AG04449 (cell line): Measurements from ENCODE around the gene HSD17B3.
"Not testable (repeated sequence)": the region's sequence is repeated elsewhere in the genome, so short reads cannot be mapped to it uniquely, and the experiment has no call there.

Source experiments
- CTCF ChIA-PET: fragments of 350-600 bp; formaldehyde crosslinking; extraction: SDS; loops from one replicate; lab custom pipeline; 2021; ENCODE audit warnings: antibody characterized with exemption; lab: Yijun Ruan, JAX
- POLR2A ChIA-PET: fragments of 400-600, 350-600 bp; formaldehyde crosslinking; extraction: SDS; loops from one replicate; lab custom pipeline; 2020; ENCODE audit warnings: antibody characterized with exemption, inconsistent platforms; lab: Yijun Ruan, JAX
- DNase-seq: peaks from one replicate; pipeline ENCODE4 v3.0.0-alpha.2; 2010; ENCODE audit warnings: low read depth, low spot score
- H3K4me3 ChIP-seq: 2 replicates; pipeline ENCODE4 v1.5.1; 2011; ENCODE audit warnings: low read depth, mild to moderate bottlenecking, control low read depth, low read length
- CTCF ChIP-seq: IDR thresholded peaks from one replicate; pipeline ENCODE4 v1.5.1; 2011; ENCODE audit warnings: mild to moderate bottlenecking, moderate library complexity, low read length, control low read depth, inconsistent platforms; ENCODE audit not compliant: insufficient read depth; ENCODE audit errors: missing control alignments

HSD17B3 gene

GRCh38 chr9:96327694-96328352 lies 25.8 kb upstream of the HSD17B3 start:
- ChIA-PET CTCF (interaction anchor here (0.5 to 9.1 kb wide), 28 partner anchors 10 to 1148 kb away, joined by 3 to 190 read pairs (median 4); partner anchors contain the start of genes PRXL2C and SLC35D2), POLR2A (no interaction called here)
- peak; percentile 51 for TF ChIP-seq CTCF

GRCh38 chr9:96323169-96323568 lies 21.2 kb upstream of the HSD17B3 start:
- no peak for TF ChIP-seq CTCF
- H3K4me3 ChIP-seq = no peak overlapping the region
- POLR2A ChIA-PET = no interaction called here
- CTCF ChIA-PET = interaction anchor here (0.9 to 9.1 kb wide), 2 partner anchors 8 to 344 kb away, joined by 3 to 190 read pairs; no protein-coding TSS in a partner anchor
- no peak for DNase-seq

More at GRCh38 chr9:96327694-96328352, 25.8 kb upstream of the HSD17B3 start:
- DNase-seq = peak; percentile 3
- H3K4me3 ChIP-seq = no peak overlapping the region

GRCh38 chr9:96322736-96323135 lies 20.8 kb upstream of the HSD17B3 start:
- CTCF ChIA-PET = interaction anchor here (0.6 to 9.1 kb wide), 2 partner anchors 109 to 345 kb away, joined by 3 to 190 read pairs; no protein-coding TSS in a partner anchor
- DNase-seq, H3K4me3 ChIP-seq: not testable (repeated sequence)
- POLR2A ChIA-PET = interaction anchor here (0.6 kb wide), 1 partner anchor 130 kb away, joined by 4 read pairs; no protein-coding TSS in a partner anchor

GRCh38 chr9:96322210-96322609 lies 20.2 kb upstream of the HSD17B3 start:
- POLR2A ChIA-PET = interaction anchor here (0.6 kb wide), 1 partner anchor 130 kb away, joined by 4 read pairs; no protein-coding TSS in a partner anchor
- CTCF ChIA-PET = interaction anchor here (0.6 to 9.1 kb wide), 2 partner anchors 108 to 345 kb away, joined by 3 to 190 read pairs; no protein-coding TSS in a partner anchor
- not testable (repeated sequence) for DNase-seq, H3K4me3 ChIP-seq

- no peak overlapping the region for H3K4me3 ChIP-seq
- no peak for DNase-seq
- no peak for TF ChIP-seq CTCF
- CTCF ChIA-PET = no interaction called here
- POLR2A ChIA-PET = no interaction called here
These were observed 19.5 kb upstream of the HSD17B3 start for GRCh38 chr9:96321515-96321914.

- no peak for DNase-seq
- ChIA-PET POLR2A (no interaction called here), CTCF (interaction anchor here (1.0 to 2.0 kb wide), 4 partner anchors 87 to 345 kb away, joined by 3 to 10 read pairs (median 3); no protein-coding TSS in a partner anchor)
- TF ChIP-seq CTCF = no peak
- H3K4me3 ChIP-seq = no peak overlapping the region
These were observed 18.8 kb upstream of the HSD17B3 start for GRCh38 chr9:96320749-96321280.

- POLR2A ChIA-PET = no interaction called here
- no peak overlapping the region for H3K4me3 ChIP-seq
- no peak for TF ChIP-seq CTCF
- DNase-seq = no peak
- CTCF ChIA-PET = interaction anchor here (0.9 to 3.4 kb wide), 7 partner anchors 12 to 348 kb away, joined by 3 to 36 read pairs (median 10); no protein-coding TSS in a partner anchor
These were observed 17.1 kb upstream of the HSD17B3 start for GRCh38 chr9:96318921-96319565.
